Renal cortex interstitium (tissue), 15 donors: ENCODE measurements around the gene SNRNP25. TPM values are rescaled to one million over a fixed set of nuclear protein-coding genes. Genes with fewer than 3 reads are reported as not detected.
"Not testable (repeated sequence)": the region's sequence is repeated elsewhere in the genome, so short reads cannot be mapped to it uniquely, and the experiment has no call there.

Experiments
- DNase-seq, 11 donors: peaks; one replicate each; pipeline ENCODE4 v3.0.0-alpha.2; 2013; ENCODE audit warnings: low read depth in 9 of 11, low spot score in 4 of 11; ENCODE audit errors: extremely low read depth in 1 of 11
- long read RNA-seq, 16 experiments: transcript quantifications; one replicate each; lab custom pipeline, GENCODE V29; 2026
- polyA plus RNA-seq, 3 donors: library from polyadenylated mRNA; unstranded; fragments of 120-200 nt; gene quantifications; one replicate each; pipeline ENCODE4 v1.2.1, GENCODE V29; 2013; ENCODE audit not compliant: insufficient read length in 3 of 3

Gene SNRNP25
- 10 to 100 TPM; 36.0 to 47.0 (median 36.2) TPM for polyA plus RNA-seq
- long read RNA-seq, donor 1, transcript SNRNP25-201 (5 exons, 1,905 nt), result major isoform, 13 of 13 reads
- long read RNA-seq, donor 1, partial matches to known transcripts, result 0 of 13 reads
- long read RNA-seq, donor 1, other reads (novel, unspliced or antisense), result 0 of 13 reads
- long read RNA-seq, donor 2, transcript SNRNP25-201 (5 exons, 1,905 nt), result major isoform, 16 of 24 reads
- long read RNA-seq, donor 2, partial matches to known transcripts, result 7 of 24 reads
- long read RNA-seq, donor 2, other reads (novel, unspliced or antisense), result 0 of 24 reads
- long read RNA-seq, donor 3, transcript SNRNP25-201 (5 exons, 1,905 nt), result major isoform, 26 of 27 reads
- long read RNA-seq, donor 3, partial matches to known transcripts, result 0 of 27 reads
- long read RNA-seq, donor 3, other reads (novel, unspliced or antisense), result 0 of 27 reads
- long read RNA-seq, donor 4, transcript SNRNP25-201 (5 exons, 1,905 nt), result major isoform, 18 of 18 reads
- long read RNA-seq, donor 4, partial matches to known transcripts, result 0 of 18 reads
- long read RNA-seq, donor 4, other reads (novel, unspliced or antisense), result 0 of 18 reads
- long read RNA-seq, donor 5, result 0 reads
- long read RNA-seq, donor 6, transcript SNRNP25-201 (5 exons, 1,905 nt), result major isoform, 30 of 33 reads
- long read RNA-seq, donor 6, partial matches to known transcripts, result 0 of 33 reads
- long read RNA-seq, donor 6, other reads (novel, unspliced or antisense), result 0 of 33 reads
- long read RNA-seq, donor 7, transcript SNRNP25-201 (5 exons, 1,905 nt), result major isoform, 23 of 26 reads
- long read RNA-seq, donor 7, partial matches to known transcripts, result 0 of 26 reads
- long read RNA-seq, donor 7, other reads (novel, unspliced or antisense), result 0 of 26 reads
- long read RNA-seq, donor 8, result 0 reads
- long read RNA-seq, donor 9, transcript SNRNP25-201 (5 exons, 1,905 nt), result major isoform, 23 of 26 reads
- long read RNA-seq, donor 9, partial matches to known transcripts, result 0 of 26 reads
- long read RNA-seq, donor 9, other reads (novel, unspliced or antisense), result 0 of 26 reads
- long read RNA-seq, donor 10, transcript SNRNP25-201 (5 exons, 1,905 nt), result major isoform, 27 of 27 reads
- long read RNA-seq, donor 10, partial matches to known transcripts, result 0 of 27 reads
- long read RNA-seq, donor 10, other reads (novel, unspliced or antisense), result 0 of 27 reads
- long read RNA-seq, donor 11, transcript SNRNP25-201 (5 exons, 1,905 nt), result major isoform, 23 of 26 reads
- long read RNA-seq, donor 11, partial matches to known transcripts, result 0 of 26 reads
- long read RNA-seq, donor 11, other reads (novel, unspliced or antisense), result 0 of 26 reads
- long read RNA-seq, donor 12, transcript SNRNP25-201 (5 exons, 1,905 nt), result major isoform, 5 of 6 reads
- long read RNA-seq, donor 12, partial matches to known transcripts, result 0 of 6 reads
- long read RNA-seq, donor 12, other reads (novel, unspliced or antisense), result 0 of 6 reads
- long read RNA-seq, donor 13, result 0 reads
- long read RNA-seq, donor 14, transcript SNRNP25-201 (5 exons, 1,905 nt), result major isoform, 25 of 27 reads
- long read RNA-seq, donor 14, partial matches to known transcripts, result 0 of 27 reads
- long read RNA-seq, donor 14, other reads (novel, unspliced or antisense), result 0 of 27 reads
- long read RNA-seq, donor 15, transcript SNRNP25-201 (5 exons, 1,905 nt), result major isoform, 5 of 7 reads
- long read RNA-seq, donor 15, partial matches to known transcripts, result 0 of 7 reads
- long read RNA-seq, donor 15, other reads (novel, unspliced or antisense), result 0 of 7 reads
- long read RNA-seq, donor 16, transcript SNRNP25-201 (5 exons, 1,905 nt), result major isoform, 60 of 64 reads
- long read RNA-seq, donor 16, partial matches to known transcripts, result 0 of 64 reads
- long read RNA-seq, donor 16, other reads (novel, unspliced or antisense), result 0 of 64 reads

DNA sequence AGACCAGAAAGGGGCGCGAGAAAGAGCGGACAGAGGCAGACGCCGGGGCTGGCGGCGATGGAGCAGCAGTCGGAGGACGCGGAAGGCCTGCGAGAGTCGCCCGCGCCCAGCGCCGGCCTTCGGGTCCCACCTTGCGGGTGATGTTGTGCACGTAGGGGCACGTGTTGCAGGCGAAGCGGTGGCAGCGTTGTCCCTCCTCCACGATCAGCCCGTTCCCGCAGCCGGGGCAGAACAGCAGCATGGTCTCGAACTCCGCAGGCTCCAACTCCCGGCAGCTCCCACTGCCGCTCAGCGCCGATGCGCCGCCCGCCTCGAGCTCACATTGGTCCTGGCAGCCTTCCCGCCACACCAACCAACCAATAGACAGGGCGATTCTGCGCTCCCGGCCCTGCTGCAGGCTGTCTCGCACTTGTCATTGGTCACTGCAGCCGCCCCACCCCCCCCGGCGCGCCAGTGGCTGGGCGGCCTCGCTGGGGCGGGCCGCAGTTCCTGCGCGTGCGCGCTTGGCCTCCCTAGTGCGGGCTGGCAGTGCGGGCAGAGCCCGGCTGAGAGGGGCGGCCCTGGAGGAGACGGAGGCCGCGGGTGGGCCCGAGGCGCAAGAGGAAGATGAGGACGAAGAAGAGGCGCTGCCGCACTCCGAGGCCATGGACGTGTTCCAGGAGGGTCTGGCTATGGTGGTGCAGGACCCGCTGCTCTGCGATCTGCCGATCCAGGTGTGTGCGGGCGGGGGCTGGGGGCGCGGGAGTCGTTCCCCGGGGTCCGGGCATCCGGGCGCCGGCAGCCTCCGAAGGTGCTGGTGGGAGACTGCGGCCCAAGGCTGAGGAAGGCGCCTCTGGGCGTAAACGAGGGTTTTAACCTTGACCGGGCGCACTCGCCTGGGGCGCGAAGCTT lies at the start of gene SNRNP25, which contains the start of gene POLR3K:
SNRNP25 (plus strand) TSS at position 483 of the 891 bp plus-strand sequence; CDS start at position 672, 189 bp downstream.
POLR3K (minus strand) TSS at position 263 of the 891 bp plus-strand sequence; CDS start at position 241, 22 bp downstream.
- peak; percentile 83 to 97 (median 94) for DNase-seq

DNA sequence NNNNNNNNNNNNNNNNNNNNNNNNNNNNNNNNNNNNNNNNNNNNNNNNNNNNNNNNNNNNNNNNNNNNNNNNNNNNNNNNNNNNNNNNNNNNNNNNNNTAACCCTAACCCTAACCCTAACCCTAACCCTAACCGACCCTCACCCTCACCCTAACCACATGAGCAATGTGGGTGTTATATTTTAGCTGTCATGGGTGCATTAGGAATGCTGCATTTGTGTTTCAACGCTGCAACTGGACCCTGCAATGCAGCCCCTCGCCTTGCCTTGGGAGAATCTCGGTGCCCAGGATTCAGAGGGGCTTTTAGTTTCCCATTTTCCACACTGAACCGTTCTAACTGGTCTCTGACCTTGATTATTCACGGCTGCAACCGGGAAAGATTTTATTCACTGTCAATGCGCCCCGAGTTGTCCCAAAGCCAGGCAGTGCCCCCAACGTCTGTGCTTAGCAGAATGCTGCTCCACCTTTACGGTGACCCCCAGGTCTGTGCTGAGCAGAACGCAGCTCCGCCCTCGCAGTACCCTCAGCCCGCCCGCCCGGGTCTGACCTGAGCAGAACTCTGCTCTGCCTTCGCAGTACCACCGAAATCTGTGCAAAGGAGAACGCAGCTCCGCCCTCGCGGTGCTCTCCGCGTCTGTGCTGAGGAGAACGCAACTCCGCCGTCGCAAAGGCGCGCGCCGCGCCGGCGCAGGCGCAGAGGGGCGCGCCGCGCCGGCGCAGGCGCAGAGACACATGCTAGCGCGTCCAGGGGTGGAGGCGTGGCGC lies 43.5 kb upstream of the SNRNP25 start:
- no peak for DNase-seq

DNA sequence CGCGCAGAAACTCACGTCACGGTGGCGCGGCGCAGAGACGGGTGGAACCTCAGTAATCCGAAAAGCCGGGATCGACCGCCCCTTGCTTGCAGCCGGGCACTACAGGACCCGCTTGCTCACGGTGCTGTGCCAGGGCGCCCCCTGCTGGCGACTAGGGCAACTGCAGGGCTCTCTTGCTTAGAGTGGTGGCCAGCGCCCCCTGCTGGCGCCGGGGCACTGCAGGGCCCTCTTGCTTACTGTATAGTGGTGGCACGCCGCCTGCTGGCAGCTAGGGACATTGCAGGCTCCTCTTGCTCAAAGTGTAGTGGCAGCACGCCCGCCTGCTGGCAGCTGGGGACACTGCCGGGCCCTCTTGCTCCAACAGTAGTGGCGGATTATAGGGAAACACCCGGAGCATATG lies 42.9 kb upstream of the SNRNP25 start:
- not testable (repeated sequence) for DNase-seq

DNA sequence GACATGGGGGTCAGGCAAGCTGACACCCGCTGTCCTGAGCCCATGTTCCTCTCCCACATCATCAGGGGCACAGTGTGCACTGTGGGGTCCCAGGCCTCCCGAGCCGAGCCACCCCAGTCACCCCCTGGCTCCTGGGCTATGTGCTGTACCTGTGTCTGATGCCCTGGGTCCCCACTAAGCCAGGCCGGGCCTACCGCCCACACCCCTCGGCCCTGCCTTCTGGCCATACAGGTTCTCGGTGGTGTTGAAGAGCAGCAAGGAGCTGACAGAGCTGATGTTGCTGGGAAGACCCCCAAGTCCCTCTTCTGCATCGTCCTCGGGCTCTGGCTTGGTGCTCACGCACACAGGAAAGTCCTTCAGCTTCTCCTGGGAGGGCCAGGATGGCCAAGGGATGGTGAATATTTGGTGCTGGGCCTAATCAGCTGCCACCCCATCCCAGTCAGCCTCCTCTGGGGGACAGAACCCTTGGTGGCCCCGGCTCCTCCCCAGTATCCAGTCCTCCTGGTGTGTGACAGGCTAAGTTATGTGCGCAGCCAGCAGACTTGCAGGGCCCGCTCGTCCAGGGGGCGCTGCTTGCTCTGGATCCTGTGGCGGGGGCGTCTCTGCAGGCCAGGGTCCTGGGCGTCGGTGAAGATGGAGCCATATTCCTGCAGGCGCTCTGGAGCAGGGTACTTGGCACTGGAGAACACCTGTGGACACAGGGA lies 36.4 kb upstream of the SNRNP25 start:
- not testable (repeated sequence) for DNase-seq

DNA sequence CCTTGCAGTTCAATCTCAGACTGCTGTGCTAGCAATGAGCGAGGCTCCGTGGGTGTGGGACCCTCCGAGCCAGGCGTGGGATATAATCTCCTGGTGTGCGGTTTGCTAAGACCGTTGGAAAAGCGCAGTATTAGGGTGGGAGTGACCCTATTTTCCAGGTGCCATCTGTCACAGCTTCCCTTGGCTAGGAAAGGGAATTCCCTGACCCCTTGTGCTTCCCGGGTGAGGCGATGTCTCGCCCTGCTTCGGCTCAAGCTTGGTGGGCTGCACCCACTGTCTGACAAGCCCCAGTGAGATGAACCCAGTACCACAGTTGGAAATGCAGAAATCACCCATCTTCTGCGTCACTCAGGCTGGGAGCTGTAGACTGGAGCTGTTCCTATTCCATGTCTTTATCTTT lies 32.7 kb upstream of the SNRNP25 start:
- not testable (repeated sequence) for DNase-seq

DNA sequence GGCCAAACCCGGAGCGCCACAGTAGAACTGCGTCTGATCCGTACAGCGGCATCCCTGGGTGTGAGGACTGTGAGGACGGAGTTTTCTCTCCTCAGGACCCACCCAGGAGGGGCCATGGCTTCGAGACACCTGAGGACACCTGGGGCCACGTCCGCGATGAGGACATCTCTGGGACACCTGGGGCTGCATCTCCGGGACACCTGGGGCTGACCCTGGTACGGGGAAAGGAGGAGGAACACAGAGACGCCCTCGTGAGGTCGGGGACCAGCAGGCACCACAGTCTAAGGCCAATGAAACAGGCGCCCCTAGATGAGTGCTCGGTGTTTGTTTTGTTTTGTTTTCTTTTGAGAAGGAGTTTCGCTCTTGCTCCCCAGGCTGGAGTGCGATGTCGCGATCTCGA lies 29.5 kb upstream of the SNRNP25 start:
- not testable (repeated sequence) for DNase-seq

DNA sequence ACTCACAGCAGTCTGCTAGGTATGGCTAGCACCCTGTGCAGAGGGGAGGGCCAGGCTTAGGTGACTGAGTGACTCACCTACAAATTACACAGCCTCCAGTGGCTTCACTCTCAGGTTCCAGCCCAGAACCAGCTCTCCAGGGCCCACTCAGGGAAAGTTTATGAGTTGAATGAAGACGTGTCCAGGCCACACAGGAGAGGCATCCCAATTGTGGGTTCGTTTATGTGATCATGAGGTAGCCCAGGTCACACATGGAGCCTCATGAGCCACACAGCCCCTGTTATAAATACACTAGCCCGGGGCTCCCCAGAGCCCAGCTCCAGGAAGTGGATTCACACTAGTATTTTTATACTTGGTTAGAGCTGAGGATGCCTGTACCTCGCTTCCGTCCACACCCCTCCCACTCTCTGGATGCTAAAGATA lies 27.7 kb upstream of the SNRNP25 start:
- DNase-seq, result not testable (repeated sequence)

DNA sequence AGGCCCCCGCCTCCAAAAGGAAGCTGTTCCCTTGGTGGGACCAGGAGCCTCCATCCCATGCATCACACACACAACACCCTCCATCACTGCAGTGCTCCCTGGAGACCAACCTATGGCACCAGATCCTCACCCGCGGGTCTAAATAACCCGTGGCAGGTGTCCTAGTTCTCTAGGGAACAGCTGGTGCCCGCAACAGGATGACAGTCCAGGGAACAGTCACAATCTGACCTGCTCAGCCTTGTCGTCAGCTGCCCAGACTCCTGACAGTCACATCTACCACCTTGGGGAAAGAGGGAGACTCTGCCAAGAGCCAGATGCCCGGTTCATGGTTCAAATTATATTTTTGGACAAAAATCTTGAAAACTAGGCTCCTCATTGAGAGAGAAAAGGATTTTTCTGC lies 23.0 kb upstream of the SNRNP25 start:
- not testable (repeated sequence) for DNase-seq

DNA sequence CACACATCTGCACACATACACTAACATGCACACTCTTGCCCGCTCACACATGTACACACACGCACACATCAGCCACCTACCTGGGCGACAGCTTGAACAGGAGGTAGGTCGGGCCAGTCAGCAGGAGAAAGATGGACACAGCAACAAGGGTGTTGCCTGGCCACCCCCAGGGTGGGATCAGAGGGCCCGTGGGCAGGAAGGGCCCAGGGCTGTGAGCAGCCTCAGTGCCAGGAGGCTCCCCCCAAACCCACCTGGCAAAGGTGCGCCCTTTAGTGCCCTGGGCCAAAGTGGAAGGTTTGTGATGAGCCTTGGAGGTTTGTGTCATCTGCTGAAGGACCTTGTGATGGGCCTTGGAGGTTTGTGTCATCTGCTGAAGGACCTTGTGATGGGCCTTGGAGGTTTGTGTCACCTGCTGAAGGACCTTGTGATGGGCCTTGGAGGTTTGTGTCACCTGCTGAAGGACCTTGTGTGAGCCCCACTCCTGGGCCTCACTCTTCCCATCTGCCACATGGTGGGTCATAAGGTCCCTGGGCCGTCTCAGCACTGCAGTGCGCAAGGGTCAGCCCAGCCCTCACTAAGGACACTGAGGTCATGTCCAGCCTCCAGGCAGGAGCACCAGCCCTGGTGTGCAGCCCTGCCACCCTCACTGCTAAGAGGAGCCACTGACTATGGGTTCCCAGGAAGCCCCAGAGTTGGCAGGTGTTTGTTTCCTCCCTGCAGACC lies 20.3 kb upstream of the SNRNP25 start:
- not testable (repeated sequence) for DNase-seq

DNA sequence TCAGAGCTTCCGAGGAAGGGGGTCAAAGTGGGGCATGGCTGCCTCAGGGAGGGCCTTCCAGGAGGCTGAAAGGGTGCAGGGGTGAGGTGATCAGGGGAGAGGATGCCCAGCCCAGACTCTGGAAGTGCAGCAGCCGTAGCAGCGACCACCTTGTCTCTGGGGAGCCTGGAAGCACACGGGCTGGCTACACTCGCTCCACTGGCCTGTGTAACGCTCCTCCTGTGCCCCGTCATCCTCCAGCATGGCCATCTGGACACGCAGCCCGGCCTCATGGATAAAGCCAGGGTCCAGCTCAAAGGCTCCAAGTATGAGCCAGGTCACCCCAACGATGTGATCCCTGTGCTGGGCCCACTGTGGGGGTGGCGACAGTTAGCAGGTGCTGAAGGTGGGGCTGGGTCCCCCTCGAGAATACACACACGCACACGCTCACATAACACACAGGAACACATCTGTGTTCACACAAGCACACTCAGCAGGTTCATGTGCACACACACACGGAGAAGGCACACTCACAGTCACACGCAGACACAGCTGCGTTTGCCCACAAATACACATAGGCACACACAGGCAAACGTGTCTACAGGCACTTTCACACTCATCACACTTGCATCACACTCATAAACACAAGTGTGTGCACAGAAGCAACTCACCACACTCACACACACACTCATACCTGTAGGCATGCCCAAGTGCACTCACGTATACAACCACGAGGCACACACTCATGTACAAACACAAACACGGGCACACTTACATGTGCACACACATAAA lies 19.6 kb upstream of the SNRNP25 start:
- DNase-seq, result no peak

DNA sequence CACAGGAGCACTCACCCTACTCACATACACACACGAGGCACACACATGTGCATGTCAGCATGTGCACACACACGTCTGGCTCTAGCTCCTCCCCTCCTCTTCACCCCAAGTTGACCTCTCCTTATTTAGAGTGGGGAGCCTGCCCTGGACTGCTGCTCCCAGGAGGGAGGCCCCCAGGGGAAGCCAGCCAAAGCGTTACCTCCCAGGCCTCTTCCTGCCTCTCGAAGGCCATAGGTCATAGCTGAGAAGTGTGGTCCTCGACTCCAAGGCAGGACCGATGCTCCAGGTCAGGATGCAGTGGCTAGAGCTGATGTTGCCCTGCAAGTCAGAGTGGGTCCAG lies 19.0 kb upstream of the SNRNP25 start:
- no peak for DNase-seq

DNA sequence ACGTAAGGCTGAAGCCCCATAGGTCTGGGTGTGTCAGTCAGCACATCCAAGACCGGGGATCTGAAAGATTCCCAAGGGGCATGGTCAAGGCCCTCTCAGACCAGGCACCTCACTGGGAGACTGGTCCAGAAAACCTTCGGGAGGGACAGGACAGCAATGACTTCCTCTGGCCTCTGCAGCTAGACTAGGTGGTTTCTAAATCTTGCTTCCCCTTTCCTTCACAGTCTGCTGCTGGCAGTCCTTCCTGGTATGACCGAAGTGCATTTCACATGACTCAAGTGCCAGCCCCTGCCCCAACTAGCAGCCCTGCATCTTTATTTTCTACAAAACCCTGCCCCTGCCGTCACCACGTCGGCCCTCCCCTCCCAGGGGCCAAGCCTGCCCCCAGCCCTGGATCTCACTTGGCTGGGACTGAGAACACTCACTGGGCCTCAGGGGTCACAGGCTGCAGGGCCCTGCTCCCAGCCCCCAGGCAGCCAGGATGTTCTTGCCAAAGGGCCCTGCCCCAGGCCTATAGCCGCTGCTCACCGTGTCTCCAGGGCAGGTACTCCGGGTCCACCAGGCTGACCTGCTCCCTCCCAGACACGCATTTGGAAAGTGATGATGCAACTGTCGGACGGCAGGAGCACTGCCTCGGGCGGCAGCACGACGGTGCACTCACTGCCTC lies 18.5 kb upstream of the SNRNP25 start:
- no peak for DNase-seq

DNA sequence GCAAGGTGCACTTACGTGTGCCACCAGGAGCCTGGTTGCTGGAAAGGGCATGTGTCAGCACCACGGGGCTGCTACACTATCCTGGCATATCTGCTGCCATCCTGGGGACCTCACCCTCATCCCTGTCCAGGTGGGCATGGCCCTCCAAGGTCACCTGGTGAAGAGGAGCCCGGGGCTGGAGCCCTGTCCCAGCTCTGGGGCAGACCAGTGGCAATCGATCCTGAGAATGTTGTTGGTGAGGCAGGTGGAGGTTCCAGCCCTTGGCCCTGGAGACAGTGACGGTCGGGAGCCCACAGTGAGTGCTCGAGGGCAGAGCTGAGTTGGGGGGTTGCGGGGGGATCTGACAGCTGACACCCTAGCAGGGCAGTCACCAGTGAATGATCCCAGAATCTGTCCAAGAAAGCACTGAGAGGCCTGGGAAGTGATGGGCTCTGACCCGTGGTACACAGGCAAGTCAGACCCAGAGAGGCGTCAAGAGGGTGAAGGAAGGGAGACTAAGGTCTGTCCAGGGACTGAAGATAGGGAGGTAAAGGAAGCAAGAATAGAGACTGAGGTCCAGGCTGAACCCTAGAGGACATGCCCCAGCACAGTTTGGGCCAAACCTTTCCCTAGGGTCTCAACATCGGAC lies 17.8 kb upstream of the SNRNP25 start:
- no peak for DNase-seq
